GM21825 (cell line): Measurements from ENCODE around the gene IGSF21.

ENCODE experiments used
- ATAC-seq: cut with Tn5 transposase; IDR thresholded peaks from one replicate; pipeline ENCODE4 v1.9.1; 2021; ENCODE audit warnings: mild to moderate bottlenecking, moderate library complexity; ENCODE audit not compliant: unreplicated experiment

IGSF21 gene

DNA sequence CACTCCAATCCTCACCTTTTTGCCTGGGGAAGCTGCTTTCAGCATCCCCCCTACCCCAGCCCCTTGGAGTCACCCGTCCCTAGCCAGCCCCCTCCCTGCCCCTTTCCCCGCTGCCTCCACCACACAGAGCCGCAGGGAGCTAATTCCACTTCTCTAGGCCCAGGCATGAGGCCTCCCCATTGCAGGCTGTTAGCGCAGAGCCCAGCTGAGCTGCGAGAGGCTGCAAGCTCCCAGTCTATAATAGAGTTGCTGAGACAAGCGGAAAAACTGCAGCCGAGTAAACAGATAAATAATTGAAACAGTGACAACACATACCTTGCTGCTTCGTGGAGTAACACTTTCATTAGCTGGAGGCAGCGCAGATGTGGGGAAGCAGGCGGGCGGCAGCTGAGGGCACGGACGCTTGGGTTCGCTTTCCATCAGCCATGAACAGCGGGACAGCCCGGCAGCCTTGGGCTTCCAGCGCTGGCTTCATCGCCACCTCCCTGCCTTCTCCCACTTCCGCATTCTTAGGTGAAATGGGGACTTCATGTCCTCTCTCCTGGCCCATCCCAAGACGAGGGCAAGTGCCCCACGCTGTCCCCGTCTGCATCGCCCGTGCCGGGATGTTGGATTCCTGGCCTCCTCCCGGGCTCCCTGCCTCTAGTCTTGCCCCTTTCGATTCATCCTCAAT, 183.3 kb downstream of the IGSF21 start:
- ATAC-seq, result no peak

DNA sequence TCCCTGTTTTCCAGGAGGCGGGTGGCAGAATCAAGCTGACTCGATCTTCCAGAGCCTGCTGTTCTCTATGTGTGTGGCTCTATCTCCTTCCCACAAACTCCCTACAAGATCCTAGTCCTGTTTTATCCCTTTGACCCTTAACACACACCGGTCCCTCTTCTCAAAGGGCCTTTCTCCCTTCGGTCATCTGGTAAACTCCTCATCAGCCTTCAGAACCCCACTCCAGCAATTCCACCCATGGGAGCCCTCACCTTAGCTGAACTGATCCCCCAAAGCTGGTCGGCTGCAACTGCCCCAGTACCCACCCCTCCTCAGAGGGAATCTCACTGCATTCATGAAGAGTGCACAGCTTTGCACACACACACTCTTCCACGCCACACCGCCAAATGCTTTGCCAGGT, 184.9 kb downstream of the IGSF21 start:
- no peak for ATAC-seq

DNA sequence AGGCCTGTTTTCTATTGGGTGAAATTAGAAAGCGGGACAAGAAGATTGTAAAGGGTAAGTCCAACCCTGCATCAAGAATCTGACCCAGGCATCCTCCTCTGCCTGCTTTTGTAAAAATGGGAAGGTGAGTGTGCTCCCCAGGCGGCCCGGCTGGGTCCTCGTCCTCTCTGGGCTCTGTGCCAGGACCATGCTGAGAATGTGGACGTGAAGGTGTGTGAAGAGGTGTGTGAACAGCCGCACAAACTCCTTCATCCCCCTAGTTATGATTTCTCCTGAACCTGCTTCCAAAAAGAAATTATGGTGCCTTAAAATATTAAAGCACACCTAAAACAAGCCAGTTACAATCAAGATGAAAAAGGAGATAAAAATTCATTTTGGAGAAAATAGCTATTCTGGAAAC, 185.7 kb downstream of the IGSF21 start:
- no peak for ATAC-seq

DNA sequence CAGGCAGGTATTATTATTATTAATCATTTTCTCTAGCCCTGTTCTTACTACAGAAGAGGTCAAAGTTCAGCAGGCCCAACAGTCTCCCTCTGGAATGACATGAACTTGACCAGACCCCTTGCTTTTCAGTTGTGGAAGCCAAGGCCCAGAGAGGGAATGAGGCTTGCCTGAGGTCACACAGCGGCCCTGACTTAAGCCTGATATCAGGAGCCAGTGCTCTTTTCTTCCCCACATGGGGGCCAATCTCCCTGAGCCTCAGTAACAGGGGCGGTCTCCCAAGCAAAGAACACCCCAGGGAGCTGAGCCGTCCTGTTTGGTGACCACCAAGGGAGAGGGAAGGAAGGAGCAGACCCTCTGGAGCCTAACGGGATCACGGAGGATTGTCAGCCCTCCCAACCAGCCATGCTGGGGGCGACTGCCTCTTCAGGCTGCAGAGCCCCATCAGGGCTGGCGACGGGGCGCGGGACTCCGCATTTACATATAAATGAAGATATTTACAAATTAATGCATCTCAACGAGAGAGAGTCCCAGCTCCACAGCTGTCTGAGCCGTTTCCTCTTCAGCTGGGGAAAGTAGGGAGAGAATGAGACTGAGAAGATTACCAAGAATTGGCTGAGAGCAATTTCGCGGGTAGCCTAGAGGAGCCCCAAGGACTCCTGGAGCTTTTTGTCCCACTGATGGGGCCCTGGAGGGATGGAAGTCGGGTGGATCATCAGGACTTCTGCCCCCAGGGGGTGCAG, 187.0 kb downstream of the IGSF21 start:
- no peak for ATAC-seq

DNA sequence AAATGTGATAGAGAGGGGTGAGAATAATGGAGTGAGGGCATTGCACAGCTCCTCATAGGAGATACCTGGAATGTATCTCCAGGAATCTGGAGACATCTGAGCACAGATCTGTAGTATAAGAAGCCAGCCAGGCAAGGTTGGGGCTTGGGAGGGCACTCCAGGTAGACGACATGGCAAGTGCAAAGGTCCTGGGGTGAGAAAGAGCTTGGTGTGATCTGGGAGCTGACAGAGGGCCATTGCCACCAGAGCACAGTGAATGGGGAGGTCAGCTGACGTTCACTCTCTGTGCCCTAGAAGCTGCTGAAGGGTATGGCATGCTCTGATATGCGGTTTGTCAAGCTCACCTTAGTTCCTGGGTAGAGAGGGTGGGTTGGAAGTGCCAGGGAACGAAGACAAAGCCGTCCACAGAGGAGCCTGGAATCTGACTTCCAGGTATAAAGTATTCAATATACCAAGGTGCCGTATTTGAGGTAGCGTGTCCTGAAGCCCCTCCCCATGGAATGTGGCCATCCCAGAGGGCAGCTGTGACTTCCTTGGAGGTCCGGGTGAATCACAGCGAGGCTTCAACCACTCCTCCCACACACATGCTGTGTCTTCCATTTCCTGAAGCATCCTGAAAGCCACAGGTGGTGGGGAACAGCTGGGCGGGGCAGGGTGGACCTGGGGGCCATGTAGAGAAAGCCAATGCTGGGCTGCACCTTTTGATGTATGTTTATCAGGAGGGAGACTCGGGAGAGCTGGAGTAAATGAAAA, 190.5 kb downstream of the IGSF21 start:
- no peak for ATAC-seq

DNA sequence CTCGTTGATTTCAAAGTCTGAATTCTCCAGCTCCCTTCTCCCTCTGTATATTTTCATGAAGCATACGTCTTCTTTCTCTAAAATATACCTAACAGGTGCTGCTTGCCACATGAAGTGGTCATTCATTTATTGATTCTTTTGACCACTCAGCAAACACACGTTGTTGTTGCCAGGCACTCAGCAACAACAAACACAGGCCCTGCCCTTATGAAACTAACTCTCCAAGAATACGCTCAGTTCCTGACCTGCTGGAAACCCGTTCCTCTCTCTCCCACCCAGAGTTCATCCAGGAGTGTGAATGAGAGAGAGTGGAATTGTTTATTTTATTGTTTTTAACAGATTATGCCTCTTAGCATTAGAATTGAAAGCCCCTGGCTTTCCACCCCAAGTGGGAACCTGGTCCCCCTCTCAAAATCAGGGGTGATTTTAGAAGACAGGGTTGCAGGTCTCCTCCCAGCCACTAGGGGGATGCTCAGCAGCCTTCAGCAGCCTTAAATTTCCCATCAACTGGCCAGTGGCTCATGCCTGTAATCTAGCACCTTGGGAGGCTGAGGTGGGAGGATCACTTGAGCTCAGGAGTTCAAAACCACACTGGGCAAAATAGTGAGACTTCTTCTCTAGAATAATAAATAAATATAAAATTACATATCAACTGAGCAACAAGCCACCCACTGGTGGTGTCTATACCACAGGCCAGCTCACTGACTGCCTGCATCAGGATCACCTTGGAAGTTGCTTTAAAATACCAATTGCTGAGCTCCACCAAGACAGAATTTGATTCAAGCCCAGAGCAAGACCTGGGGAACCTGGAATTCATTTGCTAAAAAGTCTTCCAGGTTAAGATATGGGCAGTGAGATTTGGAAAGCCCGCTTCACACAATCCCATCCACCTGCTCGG, 192.1 kb downstream of the IGSF21 start:
- no peak for ATAC-seq

DNA sequence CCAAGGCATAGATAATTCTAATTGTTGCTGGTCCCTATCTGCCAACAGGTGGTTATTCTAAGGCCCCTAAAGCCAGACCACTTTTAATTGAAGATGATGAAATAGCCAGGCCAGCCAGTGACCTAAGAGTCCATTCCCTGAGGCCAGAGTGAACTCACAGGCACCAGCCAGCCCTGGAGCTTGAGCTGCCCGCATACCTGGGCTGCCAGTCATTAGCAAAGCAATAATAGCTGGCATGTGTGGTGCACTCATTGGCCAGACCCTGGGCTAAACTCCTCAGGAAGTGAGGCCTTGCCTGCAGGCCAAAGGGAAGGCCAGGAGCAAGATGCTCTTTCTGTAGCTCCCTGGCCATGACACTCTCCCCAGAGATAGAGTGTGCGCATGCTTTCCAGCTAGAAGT, 192.8 kb downstream of the IGSF21 start:
- no peak for ATAC-seq

DNA sequence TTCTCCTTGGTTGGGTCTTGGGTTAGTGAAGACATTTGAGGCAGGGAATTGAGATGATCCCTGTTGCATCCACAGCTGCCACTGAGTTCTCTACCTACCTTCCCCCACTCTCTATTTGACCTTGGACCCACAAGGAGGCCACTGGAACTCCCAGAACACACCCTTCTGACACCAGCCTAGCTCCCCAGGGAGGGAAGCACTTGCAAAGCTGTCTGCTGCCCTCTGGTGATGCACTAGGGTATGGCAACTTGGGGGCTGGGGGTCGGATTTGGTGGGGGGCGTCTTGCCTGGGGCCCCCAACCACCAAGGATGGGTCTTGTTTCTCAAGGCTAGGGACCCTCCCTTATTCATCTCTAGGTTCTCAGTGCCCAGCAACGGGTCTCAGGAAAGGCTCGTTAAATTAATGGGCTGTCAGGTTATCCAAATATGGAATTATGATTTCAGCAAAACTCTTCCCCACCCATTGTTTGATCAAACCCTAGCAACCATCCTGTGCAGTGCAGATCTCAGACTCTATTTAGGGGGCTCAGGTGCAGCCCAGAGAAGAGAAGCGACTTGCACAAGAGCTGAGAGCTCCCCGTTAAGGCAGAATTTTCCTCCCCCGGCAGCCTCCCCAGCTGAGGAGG, 195.3 kb downstream of the IGSF21 start:
- no peak for ATAC-seq

DNA sequence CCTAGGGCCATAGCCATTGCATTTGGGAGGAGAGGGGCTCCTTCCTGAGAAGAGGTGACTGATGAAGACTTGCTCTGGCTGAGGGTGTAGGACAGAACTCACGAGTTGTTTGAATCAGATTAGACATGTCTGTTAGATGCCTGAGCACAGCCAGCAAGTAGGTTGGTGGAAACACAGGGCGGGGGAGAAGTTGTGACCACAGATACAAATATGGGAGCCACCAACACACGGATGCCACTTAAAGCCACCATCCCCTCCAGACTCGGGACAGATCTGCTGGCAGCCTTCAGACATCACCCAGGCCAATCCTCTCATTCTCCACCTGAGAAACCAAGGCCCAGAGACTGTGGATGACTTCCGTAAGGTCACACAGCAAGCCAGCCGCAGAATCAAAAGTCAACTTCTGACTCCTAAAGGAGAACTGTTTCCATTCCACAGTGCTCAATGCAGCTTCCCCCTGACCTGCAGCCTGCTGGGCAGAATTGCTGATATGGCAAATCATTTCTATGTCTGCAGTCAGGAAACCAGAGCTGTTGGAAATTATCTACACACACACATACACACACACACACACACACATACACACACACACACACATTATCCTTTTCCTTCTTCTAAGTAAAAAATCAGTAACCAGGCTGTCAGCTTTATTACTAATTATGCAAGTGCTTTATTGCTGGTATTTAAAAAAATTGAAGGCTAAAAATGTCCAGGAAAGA, 196.7 kb downstream of the IGSF21 start:
- no peak for ATAC-seq

DNA sequence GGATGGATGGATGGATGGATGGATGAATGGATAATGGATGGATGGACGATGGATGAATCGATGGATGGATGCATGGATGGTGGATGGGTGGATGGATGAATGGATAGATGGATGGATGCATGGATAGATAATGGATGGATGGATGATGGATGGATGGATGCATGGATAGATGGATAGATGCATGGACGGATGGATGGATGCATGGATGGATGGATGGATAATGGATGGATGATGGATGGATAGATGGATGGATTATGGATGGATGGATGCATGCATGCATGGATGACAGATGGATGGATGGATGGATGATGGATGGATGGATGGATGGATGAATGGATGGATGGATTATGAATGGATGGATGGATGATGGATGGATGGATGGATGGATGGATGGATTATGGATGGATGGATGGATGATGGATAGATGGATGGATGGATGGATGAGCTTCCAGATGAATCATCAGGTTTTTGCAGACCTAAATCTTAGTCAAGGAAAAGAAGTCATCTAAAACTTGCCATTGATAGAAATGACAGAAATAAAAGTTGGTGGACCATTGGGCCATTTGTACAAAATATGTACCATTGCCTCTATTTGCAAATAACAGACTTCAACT, 197.7 kb downstream of the IGSF21 start:
- no peak for ATAC-seq

DNA sequence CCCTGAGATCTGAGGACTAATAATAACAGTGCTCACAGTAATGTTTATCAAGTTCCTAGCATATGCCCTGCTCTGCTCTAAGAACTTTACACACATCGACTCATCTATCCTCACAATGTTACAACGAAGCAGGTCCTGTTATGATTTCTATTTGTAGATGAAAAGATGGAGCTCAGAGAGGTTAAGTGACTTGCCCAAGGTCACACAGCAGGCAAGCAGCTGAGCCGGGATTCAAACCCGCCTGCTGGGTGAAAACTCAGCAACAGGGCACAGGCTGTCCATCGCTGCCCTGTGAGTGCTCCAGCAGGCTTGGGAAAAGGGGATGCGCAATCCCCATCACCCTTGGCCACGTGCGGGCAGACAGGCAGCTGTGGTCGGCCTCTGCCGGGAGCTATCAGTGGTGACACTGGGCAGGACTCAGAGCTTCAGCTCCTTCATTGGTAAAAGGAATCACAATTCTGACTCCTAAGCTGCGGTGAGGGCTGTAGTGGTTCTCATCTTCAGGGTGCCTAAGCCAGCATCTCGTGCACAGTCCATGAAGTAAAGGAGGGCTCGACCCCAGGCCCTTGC, 199.8 kb downstream of the IGSF21 start:
- ATAC-seq, result no peak

DNA sequence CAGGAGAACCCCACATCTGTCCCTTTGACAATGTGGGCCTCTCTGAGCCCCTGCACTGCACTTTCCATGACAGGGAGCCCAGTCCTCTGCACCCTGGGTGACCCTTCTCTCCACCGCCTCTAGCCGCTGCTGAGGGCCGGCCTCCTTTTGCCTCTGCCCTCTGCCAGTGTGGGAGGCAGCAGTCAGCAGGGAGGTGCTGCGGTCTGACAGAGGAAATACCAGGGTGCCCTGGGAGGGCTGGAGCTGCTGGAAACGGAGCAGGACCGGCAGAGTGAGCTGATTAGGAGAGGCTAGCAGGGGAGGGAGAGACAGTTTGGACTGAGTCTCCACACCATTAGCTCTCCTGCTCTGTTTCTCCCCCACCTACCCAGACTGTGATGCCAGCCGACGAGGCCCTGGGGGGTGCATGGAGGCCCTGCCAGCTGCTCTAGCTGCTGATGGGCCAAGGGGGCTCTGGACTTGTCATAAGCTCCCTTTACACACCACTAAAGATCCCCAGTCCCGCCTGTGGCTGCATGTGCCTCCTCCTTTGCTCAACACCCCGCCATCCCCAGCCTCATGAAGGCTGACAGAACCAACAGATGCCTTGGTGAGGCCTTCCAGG, 202.1 kb downstream of the IGSF21 start:
- ATAC-seq, result no peak

DNA sequence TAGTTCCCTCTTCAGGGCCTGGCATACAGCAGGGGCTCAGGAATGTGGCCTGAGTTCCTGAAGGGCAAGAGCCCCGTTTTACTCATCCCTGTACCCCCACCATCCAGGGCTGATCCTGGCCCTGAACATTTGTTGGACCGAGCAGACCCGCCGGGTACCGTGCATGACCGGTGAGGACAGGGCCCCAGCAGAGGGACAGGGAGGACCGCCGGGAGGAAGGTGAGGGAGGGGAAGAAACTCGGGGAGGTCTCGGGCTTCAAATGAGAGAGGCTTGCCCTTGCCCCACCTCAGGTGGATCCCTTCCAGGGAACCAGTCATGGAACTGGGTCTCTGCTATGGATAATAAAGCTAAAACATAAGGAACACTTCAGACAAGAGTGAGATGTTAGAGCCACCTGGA, 205.4 kb downstream of the IGSF21 start:
- no peak for ATAC-seq

DNA sequence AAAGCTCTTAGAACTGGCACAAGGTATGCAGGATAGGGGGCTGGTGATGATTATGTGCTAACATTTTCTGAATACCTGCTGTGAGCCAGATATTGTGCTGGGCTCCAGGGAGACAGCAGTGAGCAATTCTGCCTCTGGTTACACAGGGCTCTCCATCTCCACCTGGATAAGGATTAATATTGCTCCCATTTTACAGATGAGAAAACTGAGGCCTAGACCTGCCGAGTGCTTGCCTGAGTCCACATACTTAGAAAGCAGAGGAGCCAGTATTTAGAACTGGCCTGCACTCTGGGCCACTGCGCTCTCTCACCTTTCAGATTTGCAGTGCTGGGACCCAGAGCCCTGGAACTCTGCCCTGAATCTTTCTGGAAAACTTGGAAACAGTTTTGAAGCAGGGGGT, 205.9 kb downstream of the IGSF21 start:
- ATAC-seq, result no peak

DNA sequence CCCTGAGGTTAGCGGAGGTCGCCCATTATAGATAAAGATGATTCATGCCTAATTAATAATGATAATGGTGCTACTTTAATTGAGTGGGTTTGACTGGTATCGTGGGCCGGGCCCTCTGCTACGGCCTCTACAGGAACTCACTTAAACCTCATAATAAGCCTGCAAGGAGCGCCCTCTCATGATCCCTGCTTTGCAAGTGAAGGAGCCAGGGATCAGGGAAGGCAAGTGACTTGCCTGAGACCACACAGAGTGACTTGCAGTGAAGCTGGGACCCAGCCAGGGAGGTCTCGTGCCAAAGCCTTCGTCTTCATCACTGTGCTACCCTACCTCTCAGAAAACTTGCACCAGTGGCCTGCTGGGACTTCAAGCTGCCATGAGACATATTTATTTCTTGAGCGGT, 206.8 kb downstream of the IGSF21 start:
- no peak for ATAC-seq

DNA sequence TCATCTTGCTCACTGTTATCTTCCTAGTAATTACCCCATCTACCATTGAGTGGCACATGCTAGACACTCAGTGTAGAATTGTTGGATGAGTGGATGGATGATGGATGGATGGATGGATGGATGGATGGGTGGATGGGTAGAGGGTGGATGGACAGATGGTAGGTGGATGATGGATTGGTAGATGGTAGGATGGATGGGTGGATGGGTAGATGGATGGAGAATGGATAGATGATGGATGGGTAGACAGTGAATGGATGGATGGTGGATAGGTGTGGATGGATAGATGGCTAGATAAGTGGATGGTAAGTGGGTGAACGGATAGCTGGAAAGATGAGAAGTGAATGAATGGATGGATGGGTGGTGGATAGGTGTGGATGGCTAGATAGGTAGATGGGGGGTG, 207.9 kb downstream of the IGSF21 start:
- no peak for ATAC-seq

DNA sequence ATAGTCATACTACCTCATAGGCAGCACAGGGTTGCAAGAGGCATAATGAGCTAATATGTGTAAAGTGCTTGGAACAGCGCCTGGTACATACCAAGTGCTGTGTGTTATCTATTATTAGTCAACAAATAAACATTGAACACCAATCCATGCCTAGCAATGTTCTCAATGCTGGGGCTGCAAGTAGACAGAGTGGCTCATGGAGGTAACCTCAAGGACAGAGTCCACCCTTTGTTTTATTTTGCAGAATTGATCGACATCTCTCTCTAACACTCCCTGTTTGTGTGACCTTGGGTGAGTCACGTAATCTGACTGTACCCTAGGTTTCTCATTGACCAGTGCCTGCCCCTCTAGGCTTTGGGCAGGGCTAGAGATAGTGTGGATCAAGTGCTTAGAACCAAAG, 209.2 kb downstream of the IGSF21 start:
- no peak for ATAC-seq

DNA sequence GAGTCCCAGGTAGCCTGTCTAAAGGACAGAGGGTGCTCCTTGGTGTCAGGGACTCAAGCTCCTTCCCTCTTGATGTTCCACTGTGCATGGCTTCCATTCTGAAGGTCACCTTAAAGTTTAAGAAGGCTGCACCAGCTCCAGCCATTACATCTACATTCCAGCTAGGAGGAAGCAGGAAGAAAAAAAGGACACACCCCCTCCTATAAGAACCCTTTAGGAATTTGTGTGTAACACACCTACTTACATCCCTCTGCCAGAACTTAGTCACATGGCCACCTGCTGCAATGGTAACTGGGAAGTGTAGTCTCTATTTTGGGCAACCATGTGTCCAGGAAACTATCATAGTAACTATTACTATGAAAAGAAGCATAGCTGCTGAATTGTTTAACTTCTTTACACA, 211.5 kb downstream of the IGSF21 start:
- ATAC-seq, result no peak

DNA sequence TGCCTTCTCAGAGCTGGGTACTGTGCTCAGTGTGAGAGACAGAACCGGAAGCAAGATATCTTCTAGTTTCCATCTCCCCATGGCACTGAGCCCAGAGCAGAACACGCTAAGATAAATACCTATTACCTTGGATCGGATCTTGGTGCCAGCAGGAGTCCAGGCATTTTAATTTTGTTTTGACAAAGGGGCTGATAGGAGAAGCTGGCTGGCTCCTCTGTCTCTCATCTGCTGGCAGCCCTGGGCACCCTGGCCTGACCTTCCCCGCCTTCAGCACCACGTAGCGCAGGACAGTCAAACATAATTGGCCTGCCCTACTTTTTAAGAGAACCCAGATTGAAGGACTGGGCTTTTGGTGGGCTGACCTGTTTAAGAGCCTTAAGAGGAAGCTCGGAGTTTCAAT, 212.5 kb downstream of the IGSF21 start:
- no peak for ATAC-seq
